CD4-positive, CD25-positive, alpha-beta regulatory T cell (primary cell): ENCODE data around the gene IL2RG. TPM values are rescaled to one million over a fixed set of nuclear protein-coding genes. Genes with fewer than 3 reads are reported as not detected.

ENCODE experiments used
- ATAC-seq, 2 donors: fragments of 150-1000 bp; cut with Tn5 transposase; one replicate each; pipeline ENCODE4 v1.10.0; 2021; ENCODE audit warnings: low read depth in 2 of 2, moderate number of reproducible peaks in 2 of 2, moderate library complexity in 1 of 2
- DNase-seq, 3 donors: peaks; one replicate each; pipeline versions ENCODE4 v3.0.0 to v3.0.0-alpha.2; 2012 to 2022; ENCODE audit warnings: mixed read lengths in 1 of 3
- H3K27ac ChIP-seq: one replicate; pipeline ENCODE4 v1.7.0; 2013; ENCODE audit warnings: mild to moderate bottlenecking, low read length; ENCODE audit not compliant: insufficient read depth, poor library complexity, severe bottlenecking
- H3K27me3 ChIP-seq: one replicate; pipeline ENCODE4 v1.7.0; 2013; ENCODE audit warnings: low read length; ENCODE audit not compliant: control insufficient read depth, insufficient read depth
- H3K36me3 ChIP-seq: one replicate; pipeline ENCODE4 v1.7.0; 2013; ENCODE audit warnings: mild to moderate bottlenecking, low read length, moderate library complexity; ENCODE audit not compliant: control insufficient read depth, insufficient read depth
- H3K4me1 ChIP-seq: 2 replicates; pipeline ENCODE4 v1.7.0; 2013; ENCODE audit warnings: mild to moderate bottlenecking, low read length; ENCODE audit not compliant: insufficient read depth, control insufficient read depth, poor library complexity, severe bottlenecking
- H3K4me3 ChIP-seq: one replicate; pipeline ENCODE4 v1.7.0; 2013; ENCODE audit warnings: low read depth, mild to moderate bottlenecking, low read length, moderate library complexity
- H3K9me3 ChIP-seq, 2 experiments: 1 replicate in 1 of 2; 2 replicates in 1 of 2; pipeline ENCODE4 v1.7.0; 2013; ENCODE audit warnings: low read length in 2 of 2, mild to moderate bottlenecking in 1 of 2, moderate library complexity in 1 of 2; ENCODE audit not compliant: control insufficient read depth in 2 of 2
- H3K27ac Mint-ChIP-seq, 3 donors: one replicate each; pipeline ENCODE4 v1.8.0; 2020 to 2022; ENCODE audit warnings: mild to moderate bottlenecking in 3 of 3, mixed read lengths in 3 of 3, moderate library complexity in 2 of 3
- H3K27me3 Mint-ChIP-seq: one replicate; pipeline ENCODE4 v1.8.0; 2022; ENCODE audit warnings: mild to moderate bottlenecking, mixed read lengths
- H3K36me3 Mint-ChIP-seq: one replicate; pipeline ENCODE4 v1.8.0; 2020; ENCODE audit warnings: mixed read lengths
- H3K4me1 Mint-ChIP-seq, 4 donors: one replicate each; pipeline ENCODE4 v1.8.0; 2020 to 2022; ENCODE audit warnings: mixed read lengths in 4 of 4, mild to moderate bottlenecking in 1 of 4
- H3K4me3 Mint-ChIP-seq, 4 donors: one replicate each; pipeline ENCODE4 v1.8.0; 2020 to 2022; ENCODE audit warnings: mild to moderate bottlenecking in 4 of 4, mixed read lengths in 4 of 4, moderate library complexity in 3 of 4
- H3K9me3 Mint-ChIP-seq, 7 donors: one replicate each; pipeline ENCODE4 v1.8.0; 2020 to 2022; ENCODE audit warnings: mixed read lengths in 7 of 7, mild to moderate bottlenecking in 3 of 7, moderate library complexity in 2 of 7
- polyA plus RNA-seq, 4 donors: library from polyadenylated mRNA; unstranded; fragments of 300-500 nt; fragmentation: Illumina TruSeq; gene quantifications; one replicate each; pipeline ENCODE4 v1.2.3, GENCODE V29; 2021
- total RNA-seq: library from RNA; stranded (reverse); gene quantifications from one replicate; pipeline ENCODE4 v1.2.3, GENCODE V29; 2022

IL2RG gene
- total and polyA plus RNA-seq, 5 donors from 2014 or later = 504 to 1,278 (median 1,069) TPM

GRCh38 chrX:71082822-71083221, 28.6 kb downstream of the IL2RG start:
- Mint-ChIP-seq H3K4me1 (peaks cover 0 to 8% (median 0%) of the 10 kb centered on the region in 4 donors), H3K36me3 (no peaks in the 10 kb centered on the region), H3K4me3 (no peak overlapping the region), H3K27ac (no peak overlapping the region), H3K27me3 (peaks cover 9% of the 10 kb centered on the region), H3K9me3 (peaks cover 0 to 1% (median 0%) of the 10 kb centered on the region in 7 donors)
- H3K36me3 ChIP-seq = no peaks in the 10 kb centered on the region
- DNase-seq (no peak), ATAC-seq (no peak)
- peaks cover 3% of the 10 kb centered on the region for H3K4me1 ChIP-seq
- no peaks in the 10 kb centered on the region for H3K9me3 ChIP-seq
- no peaks in the 10 kb centered on the region for H3K27me3 ChIP-seq
- no peak overlapping the region for H3K4me3 ChIP-seq
- H3K27ac ChIP-seq = no peak overlapping the region

- no peaks in the 10 kb centered on the region for H3K36me3 ChIP-seq
- Mint-ChIP-seq H3K27ac (no peak overlapping the region), H3K36me3 (no peaks in the 10 kb centered on the region), H3K4me1 (peaks cover 0 to 8% (median 0%) of the 10 kb centered on the region in 4 donors), H3K9me3 (peaks cover 0 to 1% (median 0%) of the 10 kb centered on the region in 7 donors), H3K27me3 (peaks cover 9% of the 10 kb centered on the region), H3K4me3 (no peak overlapping the region)
- H3K4me1 ChIP-seq = peaks cover 3% of the 10 kb centered on the region
- no peak overlapping the region for H3K27ac ChIP-seq
- no peak overlapping the region for H3K4me3 ChIP-seq
- ATAC-seq (no peak), DNase-seq (no peak)
- H3K9me3 ChIP-seq = no peaks in the 10 kb centered on the region
- H3K27me3 ChIP-seq = no peaks in the 10 kb centered on the region
These were observed 29.2 kb downstream of the IL2RG start for GRCh38 chrX:71082124-71082647.

DNA sequence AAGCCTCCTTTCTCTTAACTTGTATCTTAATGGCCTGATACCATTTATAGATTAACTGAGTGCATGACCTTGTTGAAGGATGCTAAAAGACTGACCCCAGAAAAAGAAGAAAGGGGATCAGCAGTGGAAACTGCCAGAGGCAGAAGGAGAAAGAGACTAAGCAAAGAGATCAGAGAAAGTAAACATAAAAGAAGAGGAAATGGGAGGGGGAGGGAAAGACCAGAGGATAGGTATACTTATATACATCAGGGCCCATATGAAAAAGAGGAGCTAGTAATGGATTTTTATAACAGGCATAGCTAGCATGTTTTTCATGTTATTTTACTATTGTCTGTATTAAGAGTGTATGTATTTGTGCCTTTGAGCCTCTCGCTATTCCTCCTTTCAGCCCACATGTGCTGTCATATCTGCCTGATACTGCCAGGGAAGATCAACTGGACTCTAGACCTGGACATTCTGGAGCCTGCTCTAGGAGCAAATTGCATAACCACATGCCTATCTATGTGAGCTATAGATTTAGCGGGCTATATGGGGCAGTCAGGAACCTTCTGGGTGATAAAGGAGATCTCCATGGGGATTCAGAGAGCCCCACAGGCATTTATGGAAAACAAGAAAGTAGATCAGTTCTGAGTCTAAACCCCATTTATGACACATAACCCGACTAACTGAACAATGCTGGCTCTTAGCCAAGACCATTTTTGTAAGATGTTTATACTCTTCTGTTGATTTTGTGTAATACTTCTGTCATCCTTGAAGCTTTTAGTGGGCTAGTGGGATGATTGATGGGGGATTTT, 29.9 kb downstream of the IL2RG start:
- Mint-ChIP-seq H3K4me1 (peaks cover 0 to 8% (median 0%) of the 10 kb centered on the region in 4 donors), H3K27me3 (peaks cover 9% of the 10 kb centered on the region)
- no peak for ATAC-seq

DNA sequence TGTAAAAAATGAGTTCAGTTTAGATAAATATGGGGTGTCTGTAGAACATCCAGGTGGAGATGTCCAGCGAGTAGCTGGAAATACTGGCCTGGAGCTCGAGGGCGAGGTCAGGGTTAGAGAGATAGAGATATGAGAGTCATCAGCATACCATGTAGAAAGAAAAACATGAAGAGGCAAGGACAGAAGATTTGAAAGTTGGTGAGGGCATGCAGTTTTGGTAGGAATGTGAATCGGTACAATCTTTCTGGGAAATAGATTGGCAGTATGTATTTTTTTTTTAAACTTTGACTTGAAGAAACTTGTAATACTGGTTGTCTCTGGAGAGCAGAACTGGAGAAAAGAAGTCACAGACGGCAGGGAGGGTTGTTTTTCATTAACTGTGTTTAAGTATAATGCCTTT, 40.8 kb downstream of the IL2RG start:
- peak overlapping the region in 1 of 4 donors; percentile 35 for H3K4me3 Mint-ChIP-seq

More for the DNA sequence above, 29.9 kb downstream of the IL2RG start:
- Histone ChIP-seq H3K36me3 (no peaks in the 10 kb centered on the region), H3K27me3 (no peaks in the 10 kb centered on the region), H3K9me3 (no peaks in the 10 kb centered on the region), H3K4me1 (peaks cover 3% of the 10 kb centered on the region), H3K4me3 (no peak overlapping the region), H3K27ac (no peak overlapping the region)
- H3K27ac Mint-ChIP-seq = no peak overlapping the region
- no peak overlapping the region for H3K4me3 Mint-ChIP-seq
- no peak for DNase-seq
- peaks cover 0 to 1% (median 0%) of the 10 kb centered on the region in 7 donors for H3K9me3 Mint-ChIP-seq
- H3K36me3 Mint-ChIP-seq = no peaks in the 10 kb centered on the region

DNA sequence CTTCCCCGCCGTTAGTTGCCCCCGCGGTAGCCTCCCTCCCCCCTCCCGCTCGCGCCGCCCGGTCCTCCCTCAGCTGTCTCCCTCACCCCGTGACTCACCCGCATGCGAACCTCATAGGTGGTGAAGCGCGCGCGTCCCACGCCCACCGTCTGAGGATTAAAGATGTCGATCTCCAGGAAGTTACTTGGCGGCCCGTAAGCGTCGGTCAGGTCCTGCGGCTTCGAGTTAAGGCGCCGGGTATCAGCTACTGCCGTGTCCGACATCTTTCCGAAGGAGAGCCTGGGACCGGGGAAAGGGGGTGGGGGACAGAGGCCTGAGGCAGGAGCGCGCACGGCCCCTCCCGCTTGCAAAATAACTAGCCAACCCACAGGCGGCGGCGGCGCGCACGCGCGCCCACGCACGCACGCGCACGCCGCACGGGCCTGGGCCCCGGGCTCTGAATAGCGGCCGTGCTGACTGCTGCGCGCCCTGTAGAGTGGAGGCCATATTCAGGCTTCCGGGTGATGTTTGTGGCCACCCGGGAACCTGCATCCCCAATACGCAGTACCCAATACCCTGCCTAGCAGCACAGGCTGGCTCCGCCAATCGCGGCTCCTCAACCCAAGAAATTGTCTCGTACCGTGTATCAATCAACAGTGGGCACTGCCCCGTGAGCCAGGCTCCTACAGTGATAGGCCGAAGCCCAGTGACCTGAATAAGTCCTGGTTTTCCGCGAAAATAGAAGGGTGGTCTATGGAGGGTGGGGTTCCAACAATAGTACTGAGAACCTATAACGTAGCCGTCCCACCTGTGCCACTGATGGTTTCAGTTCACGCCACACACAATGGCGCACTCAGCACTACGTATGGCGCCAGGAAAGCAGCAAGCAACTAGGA, 43.1 kb downstream of the IL2RG start, which contains the start of gene SNX12:
Gene SNX12, minus strand, starts transcription at position 291 of the 875 bp plus-strand sequence. Its CDS starts 28 bp downstream, at position 263.
- H3K27me3 Mint-ChIP-seq = peaks cover 21% of the 10 kb centered on the region
- H3K4me3 ChIP-seq = peak within 1 kb of the TSS; percentile 90
- H3K36me3 Mint-ChIP-seq = no peaks in the 10 kb centered on the region

More for the DNA sequence above, 40.8 kb downstream of the IL2RG start:
- Histone ChIP-seq H3K27me3 (peaks cover 6% of the 10 kb centered on the region), H3K9me3 (no peaks in the 10 kb centered on the region), H3K4me1 (peaks cover 13% of the 10 kb centered on the region), H3K27ac (no peak overlapping the region), H3K4me3 (no peak overlapping the region), H3K36me3 (no peaks in the 10 kb centered on the region)
- DNase-seq (no peak), ATAC-seq (no peak)
- Mint-ChIP-seq H3K27me3 (peaks cover 27% of the 10 kb centered on the region), H3K27ac (no peak overlapping the region), H3K4me1 (peaks cover 5 to 16% (median 12%) of the 10 kb centered on the region in 4 donors), H3K36me3 (no peaks in the 10 kb centered on the region), H3K9me3 (peaks cover 0 to 4% (median 0%) of the 10 kb centered on the region in 7 donors)

GRCh38 chrX:71067712-71068043, 43.7 kb downstream of the IL2RG start:
- ATAC-seq = no peak
- Mint-ChIP-seq H3K4me1 (peaks cover 9 to 26% (median 17%) of the 10 kb centered on the region in 4 donors), H3K27ac (peak overlapping the region; percentile 88 to 98 (median 91)), H3K4me3 (peak overlapping the region; percentile 90 to 98 (median 94)), H3K9me3 (peaks cover 0 to 3% (median 0%) of the 10 kb centered on the region in 7 donors), H3K27me3 (peaks cover 17% of the 10 kb centered on the region), H3K36me3 (peaks cover 2% of the 10 kb centered on the region)
- peaks cover 13% of the 10 kb centered on the region for H3K4me1 ChIP-seq
- no peak for DNase-seq
- H3K4me3 ChIP-seq = peak overlapping the region; percentile 90
- peaks cover 3% of the 10 kb centered on the region for H3K36me3 ChIP-seq
- peak overlapping the region; percentile 88 for H3K27ac ChIP-seq
- H3K27me3 ChIP-seq = no peaks in the 10 kb centered on the region
- H3K9me3 ChIP-seq = no peaks in the 10 kb centered on the region

More for the DNA sequence above, 43.1 kb downstream of the IL2RG start, which contains the start of gene SNX12:
- peaks cover 0 to 3% (median 0%) of the 10 kb centered on the region in 7 donors for H3K9me3 Mint-ChIP-seq
- H3K36me3 ChIP-seq = no peaks in the 10 kb centered on the region
- H3K9me3 ChIP-seq = no peaks in the 10 kb centered on the region
- ATAC-seq (peak; percentile 95 to 96), DNase-seq (peak; percentile 80 to 95 (median 90))
- peaks cover 13% of the 10 kb centered on the region for H3K4me1 ChIP-seq
- peak within 1 kb of the TSS; percentile 90 to 98 (median 94) for H3K4me3 Mint-ChIP-seq
- H3K27ac ChIP-seq = peak within 1 kb of the TSS; percentile 88
- peaks cover 9 to 26% (median 16%) of the 10 kb centered on the region in 4 donors for H3K4me1 Mint-ChIP-seq
- H3K27ac Mint-ChIP-seq = peak within 1 kb of the TSS; percentile 88 to 98 (median 91)
- H3K27me3 ChIP-seq = peaks cover under 1% of the 10 kb centered on the region

DNA sequence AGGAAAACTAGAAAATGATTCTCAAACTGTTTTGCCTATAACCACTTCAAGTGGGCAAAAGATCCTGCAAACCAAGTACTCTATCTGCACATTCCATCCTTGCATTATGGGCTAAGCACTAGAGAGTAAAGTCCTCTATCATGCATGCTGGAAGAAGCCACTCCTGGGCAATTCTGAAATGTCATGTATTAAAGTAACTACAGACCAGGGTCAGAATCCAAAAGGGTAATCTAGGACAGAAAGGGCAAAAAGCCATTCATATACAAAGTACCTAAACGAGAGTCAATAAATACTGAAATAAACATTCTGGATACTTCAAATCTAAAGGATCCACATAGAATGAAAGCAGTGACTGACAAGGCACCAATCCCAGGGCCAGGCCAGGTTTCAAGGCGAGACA, 44.3 kb downstream of the IL2RG start:
- Mint-ChIP-seq H3K9me3 (peaks cover 0 to 3% (median 0%) of the 10 kb centered on the region in 7 donors), H3K4me3 (peak overlapping the region; percentile 90 to 98 (median 94)), H3K27me3 (peaks cover 11% of the 10 kb centered on the region), H3K4me1 (peaks cover 9 to 26% (median 17%) of the 10 kb centered on the region in 4 donors), H3K27ac (peak overlapping the region in 2 of 3 donors; percentile 91 to 98), H3K36me3 (peaks cover 4% of the 10 kb centered on the region)
- H3K27ac ChIP-seq = peak overlapping the region; percentile 88
- peaks cover 13% of the 10 kb centered on the region for H3K4me1 ChIP-seq
- DNase-seq (no peak), ATAC-seq (no peak)
- H3K4me3 ChIP-seq = peak overlapping the region; percentile 90
- H3K27me3 ChIP-seq = no peaks in the 10 kb centered on the region
- H3K9me3 ChIP-seq = no peaks in the 10 kb centered on the region
- peaks cover 5% of the 10 kb centered on the region for H3K36me3 ChIP-seq
